Mesendoderm (in vitro differentiated cells): ENCODE data around the gene CELF5.

Experiments
- DNase-seq: peaks from one replicate; pipeline ENCODE4 v3.0.0; 2013
- H2AK5ac ChIP-seq: 2 replicates; pipeline ENCODE4 v1.6.1; 2013; ENCODE audit warnings: low read length, inconsistent platforms
- H2BK120ac ChIP-seq: 2 replicates; pipeline ENCODE4 v1.6.1; 2013; ENCODE audit warnings: low read depth, mild to moderate bottlenecking, low read length, moderate library complexity, mixed read lengths
- H2BK15ac ChIP-seq: replicated peaks from 2 replicates; pipeline ENCODE4 v1.6.1; 2013; ENCODE audit warnings: low read depth, mild to moderate bottlenecking, moderate library complexity
- H2BK5ac ChIP-seq: 2 replicates; pipeline ENCODE4 v1.6.1; 2013; ENCODE audit warnings: low read length, inconsistent platforms
- H3K18ac ChIP-seq: 2 replicates; pipeline ENCODE4 v1.6.1; 2013; ENCODE audit warnings: mild to moderate bottlenecking, low read length, mixed read lengths
- H3K23ac ChIP-seq: one replicate; pipeline ENCODE4 v1.6.1; 2013; ENCODE audit warnings: low read length
- H3K27ac ChIP-seq: 2 replicates; pipeline ENCODE4 v1.5.1; 2013; ENCODE audit warnings: low read depth, mild to moderate bottlenecking, inconsistent platforms, low read length, moderate library complexity
- H3K27me3 ChIP-seq: 2 replicates; pipeline ENCODE4 v1.6.1; 2013; ENCODE audit warnings: low read length, control low read depth, mild to moderate bottlenecking, inconsistent platforms; ENCODE audit not compliant: insufficient read depth, poor library complexity
- H3K36me3 ChIP-seq: 2 replicates; pipeline ENCODE4 v1.6.1; 2013; ENCODE audit warnings: low read length, inconsistent platforms; ENCODE audit not compliant: control insufficient read depth, insufficient read depth
- H3K4ac ChIP-seq: one replicate; pipeline ENCODE4 v1.6.1; 2013; ENCODE audit warnings: low read depth, mild to moderate bottlenecking, low read length, moderate library complexity
- H3K4me1 ChIP-seq: 2 replicates; pipeline ENCODE4 v1.6.1; 2013; ENCODE audit warnings: low read depth, low read length, inconsistent platforms; ENCODE audit not compliant: control insufficient read depth
- H3K4me2 ChIP-seq: 2 replicates; pipeline ENCODE4 v1.6.1; 2013; ENCODE audit warnings: low read length
- H3K4me3 ChIP-seq: 2 replicates; pipeline ENCODE4 v1.5.1; 2013; ENCODE audit warnings: mild to moderate bottlenecking, low read length
- H3K56ac ChIP-seq: one replicate; pipeline ENCODE4 v1.6.1; 2013; ENCODE audit warnings: low read length
- H3K79me1 ChIP-seq: 2 replicates; pipeline ENCODE4 v1.6.1; 2013; ENCODE audit warnings: low read length, inconsistent platforms
- H3K79me2 ChIP-seq: 2 replicates; pipeline ENCODE4 v1.6.1; 2013; ENCODE audit warnings: mild to moderate bottlenecking, low read length; ENCODE audit not compliant: control insufficient read depth, insufficient read depth
- H3K9ac ChIP-seq: 2 replicates; pipeline ENCODE4 v1.6.1; 2013; ENCODE audit warnings: low read length, inconsistent platforms
- H4K5ac ChIP-seq: one replicate; pipeline ENCODE4 v1.6.1; 2013; ENCODE audit warnings: low read length
- H4K8ac ChIP-seq: one replicate; pipeline ENCODE4 v1.6.1; 2013; ENCODE audit warnings: low read depth, mild to moderate bottlenecking, control low read depth, low read length, moderate library complexity
- WGBS: extraction: QIAGEN DNeasy Blood & Tissue Kit; methylation state at CpG from one replicate; pipeline ENCODE4 v1.1.7; 2013; ENCODE audit warnings: low lambda C conversion rate, missing lambda C conversion rate; ENCODE audit not compliant: insufficient coverage; ENCODE audit errors: extremely low coverage; 5-methylcytosine and 5-hydroxymethylcytosine counted together

The CELF5 gene

DNA sequence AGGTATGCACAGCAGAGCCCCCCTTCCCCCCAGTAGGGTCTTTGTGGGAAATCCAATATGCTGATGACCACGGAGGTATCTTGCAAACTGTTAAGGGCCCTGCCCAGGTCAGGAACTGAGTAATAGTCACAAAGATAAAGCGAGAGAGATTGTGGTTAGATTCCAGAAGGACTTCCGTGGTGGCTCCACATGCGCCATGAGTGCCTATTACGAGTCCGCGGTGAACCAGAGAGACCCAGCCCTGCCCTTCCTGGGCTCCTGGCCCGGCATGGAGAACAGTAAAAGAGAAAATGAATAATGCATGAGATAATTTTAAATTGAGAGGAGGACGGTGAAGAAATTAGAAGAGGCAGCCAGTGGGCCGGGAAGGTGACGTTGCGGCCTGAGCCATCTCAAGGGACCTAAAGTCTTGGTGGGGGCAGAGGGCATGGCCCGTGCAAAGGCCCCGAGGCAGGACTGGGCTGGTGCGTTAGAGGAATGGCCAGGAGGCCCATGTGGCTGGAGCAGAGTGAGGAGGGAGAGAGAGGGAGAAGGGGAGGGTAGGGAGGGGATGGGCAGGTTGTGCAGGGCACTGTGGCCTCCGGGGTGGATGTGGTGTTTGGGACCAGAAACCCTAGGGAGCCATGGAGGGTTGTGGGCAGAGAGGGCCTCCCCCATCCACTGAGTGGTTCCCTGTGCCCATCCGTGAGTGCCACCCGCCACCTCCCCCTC, 95.3 kb downstream of the CELF5 start:
- Histone ChIP-seq H3K4me1 (no peaks in the 10 kb centered on the region), H3K36me3 (no peaks in the 10 kb centered on the region), H2AK5ac (no peak overlapping the region), H3K27ac (no peak overlapping the region), H3K23ac (no peak overlapping the region), H4K5ac (no peak overlapping the region), H4K8ac (no peak overlapping the region), H3K79me2 (no peaks in the 10 kb centered on the region), H2BK5ac (no peak overlapping the region), H3K4ac (no peak overlapping the region), H3K4me2 (no peak overlapping the region), H3K27me3 (no peaks in the 10 kb centered on the region), H3K4me3 (no peak overlapping the region), H3K9ac (no peak overlapping the region), H2BK15ac (no peak overlapping the region), H3K79me1 (no peaks in the 10 kb centered on the region), H3K56ac (no peak overlapping the region), H2BK120ac (no peak overlapping the region), H3K18ac (no peak overlapping the region)
- no CpG with 5 or more reads among the region's 18 CpGs for WGBS
- no peak for DNase-seq

DNA sequence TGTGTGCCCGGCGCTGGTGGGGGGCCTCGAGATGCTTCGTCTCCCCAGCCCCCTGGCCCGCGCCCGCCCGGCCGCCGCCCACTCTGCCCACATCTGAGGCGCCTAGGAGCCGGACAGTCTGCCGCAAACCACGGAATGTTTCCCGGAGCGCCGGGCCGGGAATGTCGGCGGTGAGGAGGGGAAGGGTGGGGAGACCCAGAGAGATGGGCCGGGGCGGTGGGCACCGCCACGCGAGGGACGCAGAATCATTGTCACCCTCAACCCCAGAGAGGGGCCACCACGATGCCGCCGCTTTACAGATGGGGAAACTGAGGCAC, 95.9 kb downstream of the CELF5 start:
- Histone ChIP-seq H3K27ac (no peak overlapping the region), H3K4me1 (no peaks in the 10 kb centered on the region), H3K36me3 (no peaks in the 10 kb centered on the region), H3K27me3 (no peaks in the 10 kb centered on the region), H3K23ac (no peak overlapping the region), H3K18ac (no peak overlapping the region), H3K56ac (no peak overlapping the region), H3K79me2 (no peaks in the 10 kb centered on the region), H3K79me1 (no peaks in the 10 kb centered on the region), H3K4me3 (no peak overlapping the region), H3K4me2 (no peak overlapping the region), H2BK15ac (no peak overlapping the region), H4K8ac (no peak overlapping the region), H2AK5ac (no peak overlapping the region), H3K4ac (no peak overlapping the region), H2BK120ac (no peak overlapping the region), H2BK5ac (no peak overlapping the region), H3K9ac (no peak overlapping the region), H4K5ac (no peak overlapping the region)
- DNase-seq: no peak
- WGBS: no CpG with 5 or more reads among the region's 29 CpGs

DNA sequence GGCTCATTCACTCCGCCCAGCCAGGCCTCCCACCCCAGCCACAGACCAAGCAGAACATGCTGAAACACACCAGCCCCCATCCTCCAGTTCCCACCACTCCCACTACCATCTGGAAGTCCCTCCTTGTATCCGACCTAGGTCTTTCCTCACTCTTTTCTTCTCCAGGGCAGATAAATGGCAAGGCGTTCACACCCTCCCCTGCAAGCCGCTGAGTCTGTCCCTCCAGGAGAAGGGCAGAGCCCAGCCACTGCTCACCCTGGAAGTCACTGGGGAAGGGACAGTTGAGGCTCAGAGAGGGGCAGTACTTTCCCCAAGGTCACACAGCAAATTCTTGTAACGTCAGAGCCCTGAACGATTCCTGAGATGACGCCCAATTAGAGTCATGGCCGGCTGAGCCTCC, 96.4 kb downstream of the CELF5 start:
- H3K4me3 ChIP-seq: no peak overlapping the region
- no peaks in the 10 kb centered on the region for H3K79me2 ChIP-seq
- no peak overlapping the region for H3K4me2 ChIP-seq
- no peak overlapping the region for H3K9ac ChIP-seq
- no peaks in the 10 kb centered on the region for H3K36me3 ChIP-seq
- H2BK5ac ChIP-seq: no peak overlapping the region
- no peak overlapping the region for H2AK5ac ChIP-seq
- no peak overlapping the region for H3K23ac ChIP-seq
- H3K4ac ChIP-seq: no peak overlapping the region
- DNase-seq: no peak
- H2BK120ac ChIP-seq: no peak overlapping the region
- no CpG with 5 or more reads among the region's 8 CpGs for WGBS
- H3K27ac ChIP-seq: no peak overlapping the region
- H3K27me3 ChIP-seq: no peaks in the 10 kb centered on the region
- no peaks in the 10 kb centered on the region for H3K79me1 ChIP-seq
- no peak overlapping the region for H2BK15ac ChIP-seq
- H3K18ac ChIP-seq: no peak overlapping the region
- H3K4me1 ChIP-seq: no peaks in the 10 kb centered on the region
- H4K8ac ChIP-seq: no peak overlapping the region
- H4K5ac ChIP-seq: no peak overlapping the region
- H3K56ac ChIP-seq: no peak overlapping the region

DNA sequence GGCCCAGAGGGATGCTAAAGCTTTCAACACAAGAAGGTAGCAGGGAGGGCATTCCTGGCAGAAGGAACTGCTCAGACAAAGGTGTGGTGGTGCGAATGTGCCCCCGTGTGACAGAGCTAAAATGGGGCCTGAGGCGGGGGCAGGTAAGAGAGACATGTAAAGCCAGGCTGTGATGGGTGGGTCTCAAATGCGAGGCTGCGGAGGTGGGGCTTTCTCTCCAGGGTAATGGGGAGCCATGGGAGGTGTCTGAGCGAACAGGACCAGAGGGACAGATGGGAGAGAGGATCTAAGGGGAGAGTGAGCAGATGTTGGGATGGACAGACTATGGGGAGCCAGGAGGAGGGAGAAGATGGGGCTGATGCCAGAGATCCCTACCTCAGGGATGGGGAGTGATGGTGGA, 97.2 kb downstream of the CELF5 start:
- H3K23ac ChIP-seq: no peak overlapping the region
- H3K79me2 ChIP-seq: no peaks in the 10 kb centered on the region
- no peaks in the 10 kb centered on the region for H3K27me3 ChIP-seq
- no peak overlapping the region for H4K8ac ChIP-seq
- WGBS: no CpG with 5 or more reads among the region's 6 CpGs
- H2BK120ac ChIP-seq: no peak overlapping the region
- no peak overlapping the region for H3K4me2 ChIP-seq
- H2AK5ac ChIP-seq: no peak overlapping the region
- H3K4me1 ChIP-seq: no peaks in the 10 kb centered on the region
- no peak overlapping the region for H4K5ac ChIP-seq
- no peaks in the 10 kb centered on the region for H3K79me1 ChIP-seq
- no peak overlapping the region for H3K18ac ChIP-seq
- H3K27ac ChIP-seq: no peak overlapping the region
- no peak for DNase-seq
- no peak overlapping the region for H3K9ac ChIP-seq
- H3K36me3 ChIP-seq: no peaks in the 10 kb centered on the region
- H3K56ac ChIP-seq: no peak overlapping the region
- no peak overlapping the region for H3K4me3 ChIP-seq
- H2BK15ac ChIP-seq: no peak overlapping the region
- no peak overlapping the region for H3K4ac ChIP-seq
- no peak overlapping the region for H2BK5ac ChIP-seq

DNA sequence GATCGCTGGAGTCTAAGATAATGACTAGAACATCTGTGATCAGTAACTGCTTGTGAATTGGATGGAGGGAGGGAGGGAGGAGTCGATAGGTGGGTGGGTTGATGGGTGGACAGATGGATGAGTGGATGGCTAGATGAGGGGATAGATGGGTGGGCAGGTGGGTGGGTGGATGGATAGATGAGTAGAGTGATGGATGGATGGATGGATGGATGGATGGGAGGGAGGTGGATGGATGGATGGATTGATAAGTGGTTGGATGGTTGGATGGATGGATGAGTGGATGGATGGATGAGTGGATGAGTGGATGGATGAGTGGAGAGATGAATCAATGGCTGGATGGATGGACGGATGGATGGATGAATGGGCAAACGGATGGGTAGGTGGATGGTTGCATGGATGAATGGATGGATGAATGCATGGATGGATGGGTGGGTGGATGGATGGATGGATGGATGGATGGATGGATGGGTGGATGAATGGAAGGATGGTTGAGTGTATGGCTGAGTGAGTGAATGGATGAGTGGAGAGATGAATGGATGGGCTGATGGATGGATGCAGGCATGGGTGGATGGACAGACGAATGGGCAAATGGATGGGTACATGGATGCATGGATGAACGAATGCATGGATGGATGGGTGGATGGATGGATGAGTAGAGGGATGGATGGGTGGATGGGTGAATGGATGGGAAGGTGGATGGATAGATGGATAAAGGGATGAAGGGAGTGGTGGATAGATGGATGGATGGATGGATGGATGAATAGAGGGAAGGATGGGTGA, 97.9 kb downstream of the CELF5 start:
- WGBS: no CpG with 5 or more reads among the region's 6 CpGs
- no peak overlapping the region for H2BK15ac ChIP-seq
- H4K8ac ChIP-seq: no peak overlapping the region
- H3K4me2 ChIP-seq: no peak overlapping the region
- no peaks in the 10 kb centered on the region for H3K27me3 ChIP-seq
- H3K36me3 ChIP-seq: no peaks in the 10 kb centered on the region
- no peak overlapping the region for H4K5ac ChIP-seq
- no peak overlapping the region for H2BK5ac ChIP-seq
- H3K4me3 ChIP-seq: no peak overlapping the region
- H3K23ac ChIP-seq: no peak overlapping the region
- H3K79me1 ChIP-seq: no peaks in the 10 kb centered on the region
- H3K4me1 ChIP-seq: no peaks in the 10 kb centered on the region
- H2BK120ac ChIP-seq: no peak overlapping the region
- H3K79me2 ChIP-seq: no peaks in the 10 kb centered on the region
- no peak overlapping the region for H3K9ac ChIP-seq
- no peak overlapping the region for H3K18ac ChIP-seq
- H3K56ac ChIP-seq: no peak overlapping the region
- H3K27ac ChIP-seq: no peak overlapping the region
- H3K4ac ChIP-seq: no peak overlapping the region
- DNase-seq: no peak
- H2AK5ac ChIP-seq: no peak overlapping the region
